ENCODE data around the gene IL36RN. TPM values are rescaled to one million over a fixed set of nuclear protein-coding genes. Genes with fewer than 3 reads are reported as not detected.
A peak's percentile ranks its signal among the peaks of the same experiment; 100 is the strongest.

Gene IL36RN
- total RNA-seq, 4 donors from 2014 or later: not detected

DNA sequence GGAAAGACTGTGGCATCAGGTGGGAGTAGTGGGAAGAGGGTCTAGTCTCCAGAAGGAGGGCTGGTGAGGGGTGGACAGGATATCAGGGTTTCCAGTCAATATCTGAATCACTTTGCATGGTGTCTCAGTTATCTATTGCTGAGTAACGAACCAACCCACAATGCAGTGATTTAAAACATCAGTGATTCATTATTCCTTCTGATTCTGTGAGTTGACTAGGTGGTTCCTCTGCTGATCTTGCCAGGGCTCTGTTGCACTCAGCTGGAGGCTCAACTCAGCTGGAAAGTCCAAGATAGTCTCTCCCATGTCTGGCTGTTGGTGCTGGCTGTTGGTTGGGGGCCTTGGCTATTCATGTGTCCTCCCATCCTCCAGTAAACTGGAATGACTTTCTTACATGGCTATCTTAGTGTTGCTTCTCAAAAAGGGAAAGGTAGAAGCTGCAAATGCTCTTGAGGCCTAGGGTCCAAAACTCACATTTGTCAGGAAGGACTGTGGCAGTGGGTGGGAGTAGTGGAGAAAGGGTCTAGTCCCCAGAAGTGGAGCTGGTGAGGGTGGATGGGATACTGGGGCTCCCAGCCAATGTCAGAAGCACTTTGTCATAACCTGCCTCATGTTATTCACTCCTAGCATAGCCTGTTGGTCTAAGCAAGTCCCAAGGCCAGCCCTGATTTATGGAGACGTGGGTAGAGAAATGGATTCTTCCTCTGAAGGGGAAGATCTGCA is 22.7 kb downstream of the IL36RN start:
- TF ChIP-seq POLR2A (IDR thresholded peaks at IDR 0.05): no peak
- TF ChIP-seq, protein P1, sequence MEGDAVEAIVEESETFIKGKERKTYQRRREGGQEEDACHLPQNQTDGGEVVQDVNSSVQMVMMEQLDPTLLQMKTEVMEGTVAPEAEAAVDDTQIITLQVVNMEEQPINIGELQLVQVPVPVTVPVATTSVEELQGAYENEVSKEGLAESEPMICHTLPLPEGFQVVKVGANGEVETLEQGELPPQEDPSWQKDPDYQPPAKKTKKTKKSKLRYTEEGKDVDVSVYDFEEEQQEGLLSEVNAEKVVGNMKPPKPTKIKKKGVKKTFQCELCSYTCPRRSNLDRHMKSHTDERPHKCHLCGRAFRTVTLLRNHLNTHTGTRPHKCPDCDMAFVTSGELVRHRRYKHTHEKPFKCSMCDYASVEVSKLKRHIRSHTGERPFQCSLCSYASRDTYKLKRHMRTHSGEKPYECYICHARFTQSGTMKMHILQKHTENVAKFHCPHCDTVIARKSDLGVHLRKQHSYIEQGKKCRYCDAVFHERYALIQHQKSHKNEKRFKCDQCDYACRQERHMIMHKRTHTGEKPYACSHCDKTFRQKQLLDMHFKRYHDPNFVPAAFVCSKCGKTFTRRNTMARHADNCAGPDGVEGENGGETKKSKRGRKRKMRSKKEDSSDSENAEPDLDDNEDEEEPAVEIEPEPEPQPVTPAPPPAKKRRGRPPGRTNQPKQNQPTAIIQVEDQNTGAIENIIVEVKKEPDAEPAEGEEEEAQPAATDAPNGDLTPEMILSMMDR (IDR thresholded peaks at IDR 0.05): no peak
- Histone ChIP-seq H3K9me3 (no peaks in the 10 kb centered on the region), H3K4me3 (no peak overlapping the region), H3K4me1 (no peaks in the 10 kb centered on the region), H3K27me3 (no peaks in the 10 kb centered on the region), H3K36me3 (no peaks in the 10 kb centered on the region), H3K27ac (no peak overlapping the region)
- DNase-seq: no peak

DNA sequence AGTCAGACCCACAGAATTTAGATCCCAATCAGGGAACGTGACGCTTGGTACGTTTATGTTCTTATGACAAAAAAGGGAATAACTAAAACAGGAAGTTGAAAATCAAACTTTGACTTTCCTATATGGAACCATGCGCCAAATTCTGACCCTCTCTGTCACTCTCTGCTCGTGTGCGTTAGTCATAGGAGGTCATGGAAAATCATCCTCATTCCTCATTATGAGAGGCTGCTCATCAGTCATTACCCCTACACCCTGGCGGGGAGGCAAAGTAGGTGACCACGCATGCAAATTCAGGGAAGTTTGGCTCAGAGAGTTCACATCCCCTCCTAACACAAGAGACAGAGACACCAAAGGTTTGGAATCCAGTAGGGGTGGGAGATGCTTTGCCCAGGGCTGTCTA is 24.3 kb downstream of the IL36RN start:
- H3K9me3 ChIP-seq: no peaks in the 10 kb centered on the region
- DNase-seq: no peak
- H3K4me1 ChIP-seq: no peaks in the 10 kb centered on the region
- H3K36me3 ChIP-seq: no peaks in the 10 kb centered on the region
- no peak overlapping the region for H3K27ac ChIP-seq
- H3K4me3 ChIP-seq: no peak overlapping the region
- no peak for TF ChIP-seq POLR2A (IDR thresholded peaks at IDR 0.05)
- TF ChIP-seq, protein P1 (IDR thresholded peaks at IDR 0.05): no peak
- no peaks in the 10 kb centered on the region for H3K27me3 ChIP-seq

DNA sequence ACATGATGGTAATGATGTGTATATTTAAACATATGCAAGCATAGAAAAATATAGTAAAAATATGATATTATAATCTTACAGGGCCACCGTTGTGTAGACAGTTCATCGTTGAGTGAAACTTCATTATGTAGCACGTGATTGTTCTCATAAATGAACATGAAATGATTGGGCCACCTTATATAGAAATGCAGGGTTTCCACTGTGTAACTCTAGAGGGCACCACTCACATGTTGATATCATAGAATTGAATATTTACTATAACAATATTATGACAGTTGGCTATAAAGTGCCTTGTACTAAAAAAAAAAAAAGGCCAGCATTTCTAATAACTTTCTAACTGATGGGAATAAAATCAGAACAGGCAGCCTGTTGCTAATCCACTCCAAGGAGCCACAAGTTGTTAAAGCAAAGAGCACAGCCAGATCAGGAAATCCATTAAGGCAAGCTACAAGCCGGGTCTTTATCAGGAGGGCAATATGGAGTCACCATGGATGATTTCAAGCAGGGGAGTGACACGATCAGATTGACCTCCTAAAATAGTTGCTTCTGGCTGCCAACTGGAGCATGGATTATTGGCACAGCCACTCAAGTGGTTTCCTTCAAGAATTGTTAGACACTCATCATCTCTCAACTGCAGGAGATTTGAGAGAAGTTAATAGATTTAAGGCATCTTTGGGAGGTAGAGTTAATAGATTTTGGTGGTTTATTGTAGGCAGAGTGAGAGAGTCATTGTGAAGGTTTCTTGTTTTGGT is 25.4 kb downstream of the IL36RN start:
- no peaks in the 10 kb centered on the region for H3K9me3 ChIP-seq
- no peaks in the 10 kb centered on the region for H3K36me3 ChIP-seq
- no peak overlapping the region for H3K4me3 ChIP-seq
- no peaks in the 10 kb centered on the region for H3K27me3 ChIP-seq
- H3K4me1 ChIP-seq: no peaks in the 10 kb centered on the region
- H3K27ac ChIP-seq: no peak overlapping the region
- no peak for DNase-seq
- TF ChIP-seq, protein P1 (IDR thresholded peaks at IDR 0.05): peak in 4 of 6 experiments; percentile 21 to 67 (median 60)
- no peak for TF ChIP-seq POLR2A (IDR thresholded peaks at IDR 0.05)

DNA sequence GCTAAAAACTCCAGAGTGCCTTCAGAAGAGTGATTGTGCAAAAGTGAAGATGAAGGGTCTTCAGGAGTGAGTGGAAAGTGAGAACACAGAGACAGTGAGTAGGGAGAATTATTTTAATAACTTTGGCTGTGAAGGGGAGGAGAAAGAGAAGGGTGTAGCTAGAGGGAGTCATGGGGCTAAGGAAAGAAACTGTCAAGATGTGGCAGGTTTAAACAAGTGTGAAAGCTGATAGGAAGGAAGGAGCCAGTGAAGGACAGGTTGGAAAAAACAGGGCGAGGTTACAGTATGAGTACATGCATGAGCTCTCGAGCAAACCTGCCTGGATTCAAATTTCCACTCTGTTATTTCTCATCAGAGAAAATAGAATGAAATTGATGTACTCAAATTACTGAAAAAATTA is 26.5 kb downstream of the IL36RN start:
- no peaks in the 10 kb centered on the region for H3K4me1 ChIP-seq
- TF ChIP-seq, protein P1 (IDR thresholded peaks at IDR 0.05): no peak
- TF ChIP-seq POLR2A (IDR thresholded peaks at IDR 0.05): no peak
- no peak overlapping the region for H3K27ac ChIP-seq
- H3K36me3 ChIP-seq: no peaks in the 10 kb centered on the region
- no peaks in the 10 kb centered on the region for H3K27me3 ChIP-seq
- DNase-seq: no peak
- no peaks in the 10 kb centered on the region for H3K9me3 ChIP-seq
- no peak overlapping the region for H3K4me3 ChIP-seq

DNA sequence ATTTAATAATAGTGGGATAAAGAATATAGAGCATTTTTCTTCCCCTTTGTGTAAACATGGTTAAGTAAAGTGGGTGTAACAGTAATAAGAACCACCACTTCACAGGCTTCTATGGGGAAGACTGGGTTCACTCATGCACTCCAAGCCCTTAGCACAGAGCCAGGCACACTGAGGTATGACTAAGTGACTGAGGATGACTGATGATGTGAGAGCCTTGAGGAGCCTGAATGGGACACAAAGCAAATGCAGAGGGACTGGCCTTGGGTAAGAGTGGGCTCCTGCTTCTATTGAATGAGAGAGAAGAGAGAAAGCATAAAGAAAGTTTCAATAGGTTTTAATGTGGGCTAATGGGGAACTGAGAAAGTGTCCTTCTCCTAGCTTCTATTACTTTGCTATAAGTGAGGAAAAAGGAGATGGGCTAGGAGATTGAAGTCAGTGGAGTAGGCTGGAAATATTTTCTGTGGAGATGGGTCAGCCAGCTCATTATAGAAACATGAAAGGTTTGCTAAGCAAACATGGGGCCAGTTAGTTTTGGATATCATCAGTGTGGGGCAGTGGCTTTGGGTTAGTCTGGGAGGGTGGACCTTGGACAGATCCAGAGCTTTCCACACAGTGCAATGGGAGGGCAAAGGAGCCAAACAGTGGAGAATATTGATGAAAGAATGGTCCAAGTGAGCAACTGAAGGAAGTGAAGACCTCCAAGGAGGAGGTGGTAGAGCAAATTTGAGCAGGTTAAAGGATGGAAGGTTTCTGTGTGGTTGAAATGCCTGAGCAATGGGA is 29.4 kb downstream of the IL36RN start:
- H3K4me3 ChIP-seq: no peak overlapping the region
- no peaks in the 10 kb centered on the region for H3K36me3 ChIP-seq
- no peak for DNase-seq
- H3K27me3 ChIP-seq: no peaks in the 10 kb centered on the region
- TF ChIP-seq POLR2A (IDR thresholded peaks at IDR 0.05): no peak
- TF ChIP-seq, protein P1 (IDR thresholded peaks at IDR 0.05): no peak
- H3K9me3 ChIP-seq: no peaks in the 10 kb centered on the region
- H3K4me1 ChIP-seq: no peaks in the 10 kb centered on the region
- no peak overlapping the region for H3K27ac ChIP-seq
